ENCODE data around the gene TRERF1. TPM values are rescaled to one million over a fixed set of nuclear protein-coding genes. Genes with fewer than 3 reads are reported as not detected.

The TRERF1 gene
- total RNA-seq, 1 donor from 2014 or later: 12.4 TPM

GRCh38 chr6:42433409-42433808, 18.3 kb downstream of the TRERF1 start:
- no peak for DNase-seq (ENCODE audit: low read depth, low spot score)
- no peak overlapping the region for H3K4me3 Mint-ChIP-seq

DNA sequence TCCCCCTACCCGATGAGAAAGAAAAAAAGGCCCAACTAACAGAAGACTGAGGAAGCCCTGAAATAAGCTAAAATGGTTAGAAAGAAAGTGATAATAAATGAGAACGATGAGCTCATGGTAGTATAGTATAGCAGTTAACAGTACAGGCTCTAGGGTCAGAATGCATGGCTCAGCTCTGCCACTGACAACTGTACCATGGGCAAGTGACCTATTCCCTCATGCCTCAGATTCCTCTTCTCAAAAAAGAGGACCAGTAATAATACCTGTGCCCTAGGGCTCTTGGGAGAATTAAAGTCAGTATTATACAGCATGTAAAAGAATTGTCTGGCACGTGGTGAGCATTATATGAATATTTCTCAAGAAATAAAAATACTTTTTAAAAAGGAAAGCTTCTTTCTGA, 19.8 kb downstream of the TRERF1 start:
- no peak overlapping the region for H3K4me3 Mint-ChIP-seq
- H3K27ac Mint-ChIP-seq (ENCODE audit: unreplicated experiment): no peak overlapping the region
- no peak for TF ChIP-seq CTCF (conservative IDR thresholded peaks at IDR 0.05)

More at GRCh38 chr6:42433409-42433808, 18.3 kb downstream of the TRERF1 start:
- peaks cover 27% of the 10 kb centered on the region for H3K36me3 Mint-ChIP-seq (ENCODE audit: low read depth)
- no peaks in the 10 kb centered on the region for H3K27me3 Mint-ChIP-seq (ENCODE audit: low read depth)
- H3K9me3 Mint-ChIP-seq: peaks cover 8% of the 10 kb centered on the region
- no peak for TF ChIP-seq CTCF (conservative IDR thresholded peaks at IDR 0.05)
- H3K27ac Mint-ChIP-seq (ENCODE audit: unreplicated experiment): no peak overlapping the region
- H3K4me1 Mint-ChIP-seq: peaks cover 18% of the 10 kb centered on the region

DNA sequence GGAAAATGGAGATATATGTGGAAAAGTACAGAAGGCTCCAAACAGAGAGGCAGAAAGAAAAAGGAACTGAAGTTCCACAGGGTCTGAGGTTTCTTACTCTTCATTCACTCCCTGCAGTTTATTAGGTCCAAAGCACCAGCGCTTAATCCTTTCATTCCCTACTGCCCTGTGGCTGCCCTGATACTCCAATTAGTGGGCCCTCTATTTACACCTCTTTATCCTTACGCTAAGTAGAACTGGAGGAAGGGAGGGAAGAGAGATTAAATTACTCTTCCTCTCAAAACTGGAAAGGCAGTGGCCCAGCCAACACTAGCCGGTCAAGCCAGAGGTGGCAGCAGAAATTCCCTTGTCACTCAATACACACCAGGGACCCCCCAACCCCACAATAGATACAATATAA, 20.4 kb downstream of the TRERF1 start:
- H3K4me3 Mint-ChIP-seq: no peak overlapping the region
- peaks cover 8% of the 10 kb centered on the region for H3K9me3 Mint-ChIP-seq
- H3K36me3 Mint-ChIP-seq (ENCODE audit: low read depth): peaks cover 23% of the 10 kb centered on the region
- DNase-seq (ENCODE audit: low read depth, low spot score): no peak
- H3K27me3 Mint-ChIP-seq (ENCODE audit: low read depth): no peaks in the 10 kb centered on the region
- H3K4me1 Mint-ChIP-seq: peaks cover 24% of the 10 kb centered on the region
- no peak overlapping the region for H3K27ac Mint-ChIP-seq (ENCODE audit: unreplicated experiment)
- TF ChIP-seq CTCF (conservative IDR thresholded peaks at IDR 0.05): no peak

More for the DNA sequence above, 19.8 kb downstream of the TRERF1 start:
- Mint-ChIP-seq H3K9me3 (peaks cover 8% of the 10 kb centered on the region), H3K4me1 (peaks cover 24% of the 10 kb centered on the region), H3K27me3 (ENCODE audit: low read depth) (no peaks in the 10 kb centered on the region), H3K36me3 (ENCODE audit: low read depth) (peaks cover 23% of the 10 kb centered on the region)
- DNase-seq (ENCODE audit: low read depth, low spot score): no peak

DNA sequence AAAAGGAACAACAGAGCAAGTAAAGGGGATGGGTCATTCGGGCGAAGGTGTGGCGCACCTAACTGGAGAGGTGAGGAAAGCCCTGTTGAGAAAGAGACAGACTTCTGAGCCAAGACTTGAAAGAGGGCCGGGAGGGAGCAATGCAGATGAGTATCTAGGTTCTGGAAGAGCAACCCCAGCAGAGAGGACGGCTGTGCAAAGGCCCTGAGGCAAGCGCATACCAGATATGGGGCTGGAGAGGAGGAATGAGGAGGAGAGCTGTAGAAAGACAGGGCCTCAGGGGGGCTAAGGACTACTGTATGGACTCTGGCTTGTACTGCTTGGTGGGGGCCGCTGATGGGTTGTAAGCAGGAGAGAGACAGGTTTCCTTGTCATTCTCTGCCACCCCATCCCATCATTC, 21.9 kb downstream of the TRERF1 start:
- H3K36me3 Mint-ChIP-seq (ENCODE audit: low read depth): peaks cover 19% of the 10 kb centered on the region
- H3K4me1 Mint-ChIP-seq: peaks cover 29% of the 10 kb centered on the region
- H3K27me3 Mint-ChIP-seq (ENCODE audit: low read depth): no peaks in the 10 kb centered on the region
- DNase-seq (ENCODE audit: low read depth, low spot score): no peak
- no peak for TF ChIP-seq CTCF (conservative IDR thresholded peaks at IDR 0.05)
- no peak overlapping the region for H3K4me3 Mint-ChIP-seq
- peaks cover 6% of the 10 kb centered on the region for H3K9me3 Mint-ChIP-seq
- H3K27ac Mint-ChIP-seq (ENCODE audit: unreplicated experiment): no peak overlapping the region

DNA sequence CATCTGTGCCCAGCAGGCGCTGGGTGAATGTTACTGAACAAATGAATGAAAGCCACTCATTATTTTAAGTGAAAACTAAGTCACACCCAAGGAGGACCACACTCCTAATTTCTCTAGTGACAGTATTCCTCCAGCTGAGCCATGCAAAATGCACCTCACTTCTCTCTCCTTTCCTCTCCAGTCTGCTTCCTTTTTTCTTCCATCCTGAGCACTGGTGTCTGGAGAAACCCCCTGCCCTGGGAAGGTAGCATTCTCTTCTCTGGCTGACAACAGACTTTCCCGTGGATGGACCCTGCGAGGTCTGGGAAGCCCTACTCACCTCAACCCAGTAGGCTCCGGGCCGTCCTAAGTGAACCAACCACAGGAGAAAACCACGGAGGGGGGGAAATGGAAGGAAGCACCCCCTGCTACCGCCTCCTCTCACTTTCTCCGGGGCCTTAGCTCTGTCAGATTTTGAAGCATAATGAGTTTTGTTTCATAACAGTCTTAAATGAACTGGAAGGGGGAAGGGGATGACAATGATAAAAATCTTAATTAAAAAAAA, 22.6 kb downstream of the TRERF1 start:
- Mint-ChIP-seq H3K4me3 (no peak overlapping the region), H3K4me1 (peaks cover 29% of the 10 kb centered on the region), H3K9me3 (peaks cover 3% of the 10 kb centered on the region), H3K27me3 (ENCODE audit: low read depth) (no peaks in the 10 kb centered on the region), H3K36me3 (ENCODE audit: low read depth) (peaks cover 15% of the 10 kb centered on the region), H3K27ac (ENCODE audit: unreplicated experiment) (peak overlapping the region; percentile 6)
- no peak for TF ChIP-seq CTCF (conservative IDR thresholded peaks at IDR 0.05)
- DNase-seq (ENCODE audit: low read depth, low spot score): no peak
